Measurements from ENCODE around the gene VPS13C.

The VPS13C gene

GRCh38 chr15:62075595-62076277 lies 15.5 kb upstream of the VPS13C start:
- DNase-seq (ENCODE audit: low read depth in 1 of 2, low spot score in 1 of 2) = no peak

DNA sequence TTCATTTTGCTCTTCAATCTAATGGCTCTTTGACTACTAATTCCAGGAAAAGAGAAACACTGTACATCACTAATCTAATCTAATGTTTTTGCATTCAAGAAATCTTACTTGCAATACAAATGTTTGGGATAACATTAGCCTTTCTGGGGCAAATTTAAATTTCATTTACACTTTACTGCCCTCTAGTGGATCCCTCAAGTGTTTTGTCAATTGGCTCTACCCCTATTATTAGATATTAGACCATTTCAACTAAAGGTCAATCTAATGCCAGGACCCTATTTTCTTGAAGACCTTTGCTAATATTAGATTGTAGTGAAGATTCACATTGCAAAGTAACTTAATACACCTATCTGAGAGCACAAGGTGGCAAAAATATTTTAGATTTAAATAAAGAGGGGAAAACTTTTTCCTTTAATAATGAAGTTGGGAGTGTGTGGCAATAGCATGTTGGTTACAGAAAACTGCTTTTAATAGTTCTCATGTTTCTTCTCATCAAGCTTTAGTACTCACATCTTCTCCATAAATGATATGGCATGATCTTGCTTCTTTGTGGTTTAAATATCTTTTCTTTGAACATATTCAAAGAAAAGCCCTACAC lies 11.6 kb upstream of the VPS13C start:
- no peak for DNase-seq (ENCODE audit: low read depth in 1 of 2, low spot score in 1 of 2)

- no peak for DNase-seq (ENCODE audit: low read depth in 1 of 2, low spot score in 1 of 2)
Observed at GRCh38 chr15:62069551-62069950, 9.3 kb upstream of the VPS13C start.

DNA sequence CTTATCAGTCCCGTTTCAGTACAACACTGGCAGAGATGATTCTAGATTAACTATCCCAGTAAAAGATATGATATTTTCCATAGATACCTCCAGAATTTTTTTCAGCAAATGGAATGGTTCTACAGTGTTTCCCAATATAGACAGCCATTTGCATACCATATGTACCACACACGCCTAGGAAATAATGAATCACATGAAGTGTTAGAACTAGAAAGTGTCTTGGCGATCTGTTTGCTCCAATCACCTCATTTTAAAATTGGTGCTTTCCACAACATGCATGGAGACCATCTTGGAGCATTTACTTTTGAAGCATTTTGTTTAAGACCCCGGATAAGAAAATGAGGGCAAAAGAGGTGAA lies 8.5 kb upstream of the VPS13C start:
- no peak for DNase-seq (ENCODE audit: low read depth in 1 of 2, low spot score in 1 of 2)

- peak in 1 of 2 donors; percentile 4 for DNase-seq (ENCODE audit: low read depth in 1 of 2, low spot score in 1 of 2)
Observed at GRCh38 chr15:62068071-62068809, 8.0 kb upstream of the VPS13C start.

DNA sequence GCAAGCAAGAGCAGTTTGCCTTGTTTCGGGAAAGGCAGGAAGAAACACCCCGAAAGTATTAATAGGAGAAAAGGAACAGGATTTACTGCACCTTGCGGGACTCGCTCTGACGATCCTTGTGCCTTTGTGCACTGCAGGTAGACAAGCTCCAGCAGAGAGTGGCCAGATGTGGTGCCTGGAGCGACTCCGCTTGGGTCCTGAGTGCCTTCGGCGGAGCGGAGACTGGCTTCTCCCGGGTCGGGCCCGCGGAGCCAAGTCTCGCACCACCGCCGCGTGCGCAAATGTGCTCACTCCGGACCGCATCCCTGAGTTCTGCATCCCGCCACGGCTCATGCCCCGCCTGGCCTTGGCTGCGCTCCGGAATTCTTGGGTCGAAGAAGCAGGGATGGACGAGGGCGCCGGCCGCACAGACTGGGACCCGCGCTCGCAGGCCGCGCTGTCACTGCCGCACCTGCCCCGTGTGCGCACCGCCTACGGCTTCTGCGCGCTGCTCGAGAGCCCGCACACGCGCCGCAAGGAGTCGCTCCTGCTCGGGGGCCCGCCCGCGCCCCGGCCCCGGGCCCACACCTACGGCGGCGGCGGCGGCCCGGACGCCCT lies 7.3 kb upstream of the VPS13C start:
- DNase-seq (ENCODE audit: low read depth in 1 of 2, low spot score in 1 of 2) = peak in 1 of 2 donors; percentile 12

- DNase-seq (ENCODE audit: low read depth in 1 of 2, low spot score in 1 of 2) = peak; percentile 33 to 36
Observed at GRCh38 chr15:62066663-62067447, 6.6 kb upstream of the VPS13C start, which contains the start of gene C2CD4A. Gene C2CD4A (plus strand): TSS chr15:62066977. CDS start chr15:62067614, 637 bp downstream.

- no peak for DNase-seq (ENCODE audit: low read depth in 1 of 2, low spot score in 1 of 2)
Observed at GRCh38 chr15:62063825-62064635, 3.8 kb upstream of the VPS13C start.

GRCh38 chr15:62060896-62061280 lies 641 bp upstream of the VPS13C start:
- DNase-seq (ENCODE audit: low read depth in 1 of 2, low spot score in 1 of 2) = no peak

DNA sequence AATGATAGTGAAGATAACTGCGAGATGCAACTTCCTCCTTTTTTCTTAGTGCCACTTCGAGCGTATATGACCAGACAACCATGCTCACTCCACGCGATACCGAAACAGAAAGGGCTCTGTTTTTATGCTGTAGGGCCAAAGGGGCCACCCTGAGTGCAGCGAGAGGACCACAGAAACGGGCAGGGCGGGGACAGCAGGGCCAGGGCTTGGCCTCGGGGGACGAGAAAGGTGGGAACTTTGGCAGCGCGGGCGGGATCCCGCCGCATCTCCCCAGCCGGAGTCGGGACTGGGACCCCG lies 483 bp downstream of the VPS13C start:
- peak; percentile 24 to 43 for DNase-seq (ENCODE audit: low read depth in 1 of 2, low spot score in 1 of 2)

- DNase-seq (ENCODE audit: low read depth in 1 of 2, low spot score in 1 of 2) = no peak
Observed at GRCh38 chr15:62059108-62059815, 985 bp downstream of the VPS13C start.

- no peak for DNase-seq (ENCODE audit: low read depth in 1 of 2, low spot score in 1 of 2)
Observed at GRCh38 chr15:62058327-62059028, 1.8 kb downstream of the VPS13C start.

DNA sequence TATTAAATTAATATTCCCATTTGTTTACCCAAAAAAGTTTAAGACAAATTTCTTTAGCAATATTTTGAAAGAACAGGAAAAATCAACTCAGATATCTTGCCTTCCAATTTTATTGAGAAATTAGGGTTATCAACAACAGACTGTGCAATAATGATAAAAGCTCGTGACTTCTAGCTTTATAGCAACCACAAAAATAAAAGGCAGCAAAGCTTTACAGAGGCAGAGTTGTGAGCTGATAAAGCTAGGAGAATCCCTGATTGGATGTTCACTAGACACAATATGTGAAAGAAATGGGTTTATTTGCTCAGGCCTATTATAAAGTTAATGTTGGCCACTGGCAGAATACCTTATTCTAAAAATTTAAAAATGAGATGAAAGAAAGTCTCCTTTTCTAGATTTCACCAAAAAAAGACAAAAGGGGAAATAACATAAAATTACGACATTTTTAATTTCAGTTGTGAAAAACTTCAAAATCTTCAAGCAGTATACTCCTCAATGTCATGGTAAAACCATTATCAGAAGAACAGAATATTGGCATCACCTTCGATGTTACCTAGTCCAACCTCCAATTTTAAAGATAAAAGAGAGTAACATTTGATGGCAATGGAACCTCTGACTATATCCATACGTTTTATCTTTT lies 2.8 kb downstream of the VPS13C start:
- no peak for DNase-seq (ENCODE audit: low read depth in 1 of 2, low spot score in 1 of 2)

GRCh38 chr15:62054979-62055378 lies 5.3 kb downstream of the VPS13C start:
- no peak for DNase-seq (ENCODE audit: low read depth in 1 of 2, low spot score in 1 of 2)

DNA sequence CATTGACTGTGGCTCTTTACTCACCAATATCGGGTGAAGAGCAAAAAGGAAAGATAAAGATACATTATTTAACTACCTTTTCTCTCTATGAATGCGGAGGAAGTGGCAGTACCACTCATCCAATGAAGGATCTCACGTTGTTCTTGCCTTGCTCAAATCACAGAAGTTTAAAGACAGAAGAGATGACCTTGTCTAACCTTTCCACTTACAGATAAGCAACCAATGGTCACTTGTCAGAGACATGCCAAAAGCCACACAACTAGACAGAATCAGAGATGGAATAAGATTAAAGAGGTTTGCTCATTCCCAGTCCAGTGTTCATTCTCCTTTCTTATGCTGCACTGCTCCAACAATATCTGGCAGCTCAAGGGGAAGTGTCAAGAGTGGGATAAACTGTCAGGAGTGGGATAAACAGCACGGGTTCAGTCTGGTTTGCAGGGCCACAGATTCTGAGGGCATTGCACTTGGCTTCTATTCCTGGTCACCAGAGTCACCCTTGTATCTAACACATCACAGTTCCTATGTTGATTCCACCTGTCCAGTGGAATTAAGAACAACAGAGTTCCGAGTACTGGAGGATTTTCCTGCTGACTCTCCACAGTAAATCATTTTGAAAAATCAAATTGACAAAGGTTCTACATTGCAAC lies 6.7 kb downstream of the VPS13C start:
- no peak for DNase-seq (ENCODE audit: low read depth in 1 of 2, low spot score in 1 of 2)

DNA sequence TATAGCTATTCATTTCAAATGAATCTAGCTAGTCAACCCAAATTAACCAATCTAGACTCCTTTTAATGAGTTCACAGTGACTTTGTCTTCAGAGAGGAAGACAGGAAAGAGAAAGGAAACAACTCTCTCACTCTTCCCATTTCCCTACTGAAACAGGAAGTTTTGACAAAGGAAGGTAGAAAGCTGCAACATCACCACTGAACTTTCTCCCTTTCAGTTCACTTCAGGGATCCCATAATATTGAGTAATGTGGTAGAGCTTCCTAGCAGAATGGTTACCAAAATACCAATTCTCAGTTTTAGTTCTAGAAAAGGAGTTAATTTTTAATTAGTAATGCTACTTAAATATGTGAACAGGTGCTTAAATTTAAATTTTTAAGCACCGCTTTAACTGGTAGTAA lies 7.5 kb downstream of the VPS13C start:
- no peak for DNase-seq (ENCODE audit: low read depth in 1 of 2, low spot score in 1 of 2)

DNA sequence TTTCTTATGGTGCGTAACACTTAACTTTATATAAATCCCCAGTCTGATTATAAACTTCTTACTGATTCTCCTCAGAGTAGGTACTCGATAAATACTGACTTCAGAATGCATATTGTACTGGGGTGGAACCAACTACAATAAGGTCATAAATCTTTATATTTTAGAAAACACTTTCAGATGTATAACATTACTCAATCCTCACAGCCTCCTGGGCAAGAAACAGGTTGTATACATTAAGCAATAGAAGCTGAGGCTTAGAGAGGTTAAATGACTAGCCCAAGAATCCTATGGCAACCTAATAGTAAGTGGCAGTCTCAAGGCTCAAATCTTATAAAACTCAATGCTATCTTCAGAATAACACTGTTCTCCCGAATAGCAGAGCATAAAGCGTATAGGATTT lies 9.1 kb downstream of the VPS13C start:
- DNase-seq (ENCODE audit: low read depth in 1 of 2, low spot score in 1 of 2) = no peak

DNA sequence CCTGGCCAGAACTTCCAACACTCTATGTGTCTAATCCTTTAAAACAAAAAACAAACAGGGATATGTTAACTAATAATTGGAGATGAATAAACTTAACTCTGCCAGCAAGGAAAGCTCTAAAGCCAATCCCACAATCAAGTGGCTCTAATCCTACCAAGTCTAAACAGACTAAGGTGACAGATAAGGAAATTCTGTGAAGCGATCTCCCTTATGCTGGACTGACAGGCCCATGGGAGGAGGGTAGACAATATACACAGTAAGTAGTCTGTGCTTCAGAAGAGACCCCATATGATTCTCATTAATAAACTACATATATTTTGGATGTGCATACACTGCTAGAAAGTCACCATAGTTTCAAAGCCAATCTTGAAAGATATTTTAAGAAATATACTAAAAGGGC lies 10.1 kb downstream of the VPS13C start:
- DNase-seq (ENCODE audit: low read depth in 1 of 2, low spot score in 1 of 2) = no peak

Measured in activated CD4-positive, alpha-beta T cell treated with anti-CD3 and anti-CD28 coated beads, Interleukin-2, amount 50 U/mL, for 24 hours (primary cell).